Body of pancreas (tissue), 4 donors: ENCODE results near the gene DLGAP5. TPM values are rescaled to one million over a fixed set of nuclear protein-coding genes. Genes with fewer than 3 reads are reported as not detected.

Experiments
- ATAC-seq: fragments of 150-250 bp; one replicate; pipeline ENCODE4 v1.9.1; 2016
- DNase-seq, 4 donors: peaks; one replicate each; pipeline ENCODE4 v3.0.0-alpha.2; 2019
- H3K27ac ChIP-seq, 4 donors: fragments of 200-600 bp; sonication (generic); 1 replicate in 3 of 4; 2 replicates in 1 of 4; pipeline versions ENCODE4 v1.5.1 to v1.6.1; 2016 to 2019; ENCODE audit warnings: mild to moderate bottlenecking in 1 of 4, mixed read lengths in 1 of 4, moderate library complexity in 1 of 4
- H3K27me3 ChIP-seq, 2 donors: fragments of 200-600 bp; sonication (generic); one replicate each; pipeline ENCODE4 v1.6.0; 2016; ENCODE audit warnings: mild to moderate bottlenecking in 1 of 2
- H3K36me3 ChIP-seq, 2 donors: fragments of 200-600 bp; sonication (generic); replicated peaks in 1 of 2; 2 replicates each; pipeline ENCODE4 v1.5.1; 2016; ENCODE audit warnings: low read depth in 2 of 2; ENCODE audit not compliant: insufficient read depth in 1 of 2
- H3K4me1 ChIP-seq: fragments of 200-600 bp; sonication (generic); one replicate; pipeline ENCODE4 v1.6.0; 2016
- H3K4me3 ChIP-seq, 2 donors: fragments of 200-600 bp; sonication (generic); 1 replicate in 1 of 2; 2 replicates in 1 of 2; pipeline ENCODE4 v1.5.1; 2016 to 2019
- H3K9me3 ChIP-seq, 3 donors: fragments of 200-600 bp; sonication (generic); 1 replicate in 2 of 3; 2 replicates in 1 of 3; pipeline ENCODE4 v1.5.1; 2016
- CTCF ChIP-seq, 7 experiments: fragments of 450-650 bp in 4 of 7; fragments of 200-600 bp in 3 of 7; sonication (generic) in 3 of 7; IDR thresholded peaks; one replicate each; pipeline ENCODE4 v1.5.1; 2016 to 2019; ENCODE audit warnings: antibody characterized with exemption in 7 of 7
- POLR2A ChIP-seq, 3 donors: fragments of 450-650 bp; IDR thresholded peaks; one replicate each; pipeline ENCODE4 v1.6.1; 2016; ENCODE audit warnings: antibody characterized with exemption in 3 of 3, mild to moderate bottlenecking in 2 of 3
- WGBS, 2 donors: methylation state at CpG; one replicate each; pipeline ENCODE4 v1.1.5; 2017; 5-methylcytosine and 5-hydroxymethylcytosine counted together
- intact Hi-C: fragments of 100-400 bp; cut with DNase I; formaldehyde crosslinking; loops from one replicate; pipeline ENCODE4 v1.15.1; 2023
- total RNA-seq, 2 donors: library from RNA; depleted of rRNA; stranded (reverse); fragments of >200 nt; gene quantifications; one replicate each; pipeline ENCODE4 v1.1.0, GENCODE V29; 2016

DLGAP5 gene
- total RNA-seq, 2 donors from 2014 or later, result not detected

- intact Hi-C loops, result no loop called here
- H3K36me3 ChIP-seq, result no peaks in the 10 kb centered on the region
- TF ChIP-seq CTCF (IDR thresholded peaks at IDR 0.05), result no peak
- no peak for TF ChIP-seq POLR2A (IDR thresholded peaks at IDR 0.05)
- no peaks in the 10 kb centered on the region for H3K9me3 ChIP-seq
- H3K4me3 ChIP-seq, result peak overlapping the region; percentile 13 to 17
- ATAC-seq (no peak), DNase-seq (no peak)
- H3K27ac ChIP-seq, result peak overlapping the region in 2 of 4 donors; percentile 21 to 49
- H3K27me3 ChIP-seq, result no peaks in the 10 kb centered on the region
- WGBS, 2 donors, result 45 to 55% methylated on average over 11 of the region's 11 CpGs
- H3K4me1 ChIP-seq, result peaks cover 6% of the 10 kb centered on the region
Observed at GRCh38 chr14:55192054-55192621, 753 bp upstream of the DLGAP5 start.

DNA sequence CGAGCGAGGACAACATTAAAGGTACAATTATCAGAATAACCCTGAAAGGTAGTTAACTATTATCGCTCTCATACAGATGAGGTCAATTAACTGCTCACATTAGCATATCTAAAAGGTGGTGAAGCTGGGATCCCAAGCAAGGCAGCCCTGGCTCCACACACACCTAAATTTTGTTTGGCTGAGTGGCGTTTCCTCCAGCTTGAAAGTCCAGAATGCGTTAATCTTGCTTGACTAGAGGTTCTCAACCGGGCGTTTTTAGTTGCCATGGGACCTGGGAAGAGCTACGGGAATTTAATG is 531 bp downstream of the DLGAP5 start:
- Histone ChIP-seq H3K4me1 (peaks cover 6% of the 10 kb centered on the region), H3K9me3 (no peaks in the 10 kb centered on the region), H3K4me3 (no peak overlapping the region), H3K27me3 (no peaks in the 10 kb centered on the region), H3K36me3 (no peaks in the 10 kb centered on the region), H3K27ac (no peak overlapping the region)
- ATAC-seq, result no peak
- TF ChIP-seq POLR2A (IDR thresholded peaks at IDR 0.05), result no peak
- no peak for TF ChIP-seq CTCF (IDR thresholded peaks at IDR 0.05)
- intact Hi-C loops, result no loop called here
- WGBS, 2 donors, result 5 to 8% methylated on average over 8 of the region's 8 CpGs
- no peak for DNase-seq

DNA sequence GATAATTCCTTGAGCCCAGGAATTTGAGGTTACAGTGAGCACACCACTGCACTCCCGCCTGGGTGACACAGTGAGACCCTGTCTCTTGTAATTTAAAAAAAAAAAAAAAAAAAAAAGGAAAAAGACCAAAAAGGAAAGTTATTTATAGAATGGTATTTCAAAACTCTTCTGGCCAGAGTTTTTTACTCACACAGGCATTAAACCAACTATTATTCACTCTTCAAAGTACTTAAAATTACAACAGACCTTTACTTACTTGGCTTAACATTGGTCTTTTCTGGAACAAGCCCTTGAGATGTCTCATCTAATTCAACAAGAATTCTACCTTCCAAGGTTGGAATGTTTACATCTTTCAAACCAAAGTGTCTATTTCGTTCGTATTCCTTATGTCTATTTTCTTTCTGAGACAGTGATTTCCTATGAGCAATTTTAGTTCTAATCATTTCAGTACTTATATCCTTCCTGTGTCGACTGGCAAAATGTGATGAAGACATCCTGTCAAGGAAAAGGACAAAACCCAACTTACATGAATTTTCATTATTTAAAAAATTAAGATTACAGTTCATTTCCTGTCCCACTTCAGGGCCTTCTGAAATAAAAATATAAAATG is 2.6 kb downstream of the DLGAP5 start:
- no peak for DNase-seq
- no peak for ATAC-seq
- Histone ChIP-seq H3K27me3 (no peaks in the 10 kb centered on the region), H3K4me3 (no peak overlapping the region), H3K36me3 (no peaks in the 10 kb centered on the region), H3K9me3 (no peaks in the 10 kb centered on the region), H3K27ac (no peak overlapping the region), H3K4me1 (peaks cover 6% of the 10 kb centered on the region)
- TF ChIP-seq CTCF (IDR thresholded peaks at IDR 0.05), result no peak
- no peak for TF ChIP-seq POLR2A (IDR thresholded peaks at IDR 0.05)
- WGBS, 2 donors, result 77 to 80% methylated on average over 4 of the region's 4 CpGs
- intact Hi-C loops, result no loop called here

GRCh38 chr14:55180434-55180833 is 11.0 kb downstream of the DLGAP5 start:
- intact Hi-C loops, result no loop called here
- DNase-seq, result no peak
- no peak for TF ChIP-seq CTCF (IDR thresholded peaks at IDR 0.05)
- no peak for TF ChIP-seq POLR2A (IDR thresholded peaks at IDR 0.05)
- Histone ChIP-seq H3K36me3 (no peaks in the 10 kb centered on the region), H3K27me3 (no peaks in the 10 kb centered on the region), H3K4me1 (no peaks in the 10 kb centered on the region), H3K27ac (no peak overlapping the region), H3K4me3 (no peak overlapping the region), H3K9me3 (no peaks in the 10 kb centered on the region)
- ATAC-seq, result no peak
- 70 to 74% methylated on average over 4 of the region's 4 CpGs for WGBS, 2 donors

DNA sequence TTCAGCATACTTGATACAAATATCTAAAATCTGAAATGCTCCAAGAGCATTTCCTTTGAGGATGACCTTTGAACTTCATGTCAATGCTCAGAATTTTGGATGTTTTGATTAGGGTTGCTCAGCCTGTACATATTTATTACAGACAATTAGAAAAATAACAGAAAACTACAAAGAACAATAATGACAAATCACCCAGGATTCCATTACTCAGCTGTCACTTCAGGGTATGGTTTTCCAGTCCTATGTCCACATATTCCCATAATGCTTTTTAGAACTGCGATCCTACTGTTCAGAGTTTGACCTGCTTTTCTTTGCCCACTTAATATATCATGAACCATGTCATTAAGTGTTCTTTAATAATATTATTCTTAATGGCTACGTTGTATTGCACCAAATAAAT is 11.4 kb downstream of the DLGAP5 start:
- intact Hi-C loops, result no loop called here
- no peak overlapping the region for H3K27ac ChIP-seq
- H3K36me3 ChIP-seq, result no peaks in the 10 kb centered on the region
- no peaks in the 10 kb centered on the region for H3K9me3 ChIP-seq
- TF ChIP-seq POLR2A (IDR thresholded peaks at IDR 0.05) (no peak), CTCF (IDR thresholded peaks at IDR 0.05) (no peak)
- no peak for ATAC-seq
- no peak for DNase-seq
- H3K4me1 ChIP-seq, result no peaks in the 10 kb centered on the region
- WGBS, 2 donors, result 82 to 83% methylated on average over 2 of the region's 2 CpGs
- H3K4me3 ChIP-seq, result no peak overlapping the region
- H3K27me3 ChIP-seq, result no peaks in the 10 kb centered on the region
